Ishikawa (cell line): ENCODE measurements around the gene DUSP15.

Experiments used
- CEBPB ChIP-seq: IDR thresholded peaks from 2 replicates; pipeline ENCODE4 v1.6.1; 2012
- CREB1 ChIP-seq: IDR thresholded peaks from 2 replicates; pipeline ENCODE4 v1.6.1; 2012; ENCODE audit warnings: low read depth
- EGR1 ChIP-seq: IDR thresholded peaks from 2 replicates; pipeline ENCODE4 v1.6.1; 2012
- EP300 ChIP-seq: IDR thresholded peaks from 2 replicates; pipeline ENCODE4 v1.6.1; 2012; ENCODE audit warnings: borderline replicate concordance
- FOXM1 ChIP-seq: IDR thresholded peaks from 2 replicates; pipeline ENCODE4 v1.6.1; 2012; ENCODE audit warnings: low read depth, borderline replicate concordance
- NFIC ChIP-seq: IDR thresholded peaks from 2 replicates; pipeline ENCODE4 v1.6.1; 2012
- RAD21 ChIP-seq: IDR thresholded peaks from 2 replicates; pipeline ENCODE4 v1.6.1; 2012; ENCODE audit warnings: low read depth
- TAF1 ChIP-seq: IDR thresholded peaks from 2 replicates; pipeline ENCODE4 v1.6.1; 2012; ENCODE audit warnings: low read depth, mild to moderate bottlenecking
- TCF12 ChIP-seq: IDR thresholded peaks from 2 replicates; pipeline ENCODE4 v1.6.1; 2012; ENCODE audit warnings: low read depth
- TEAD4 ChIP-seq: IDR thresholded peaks from 2 replicates; pipeline ENCODE4 v1.6.1; 2012
- YY1 ChIP-seq: IDR thresholded peaks from 2 replicates; pipeline ENCODE4 v1.6.1; 2012; ENCODE audit warnings: low read depth
- ZBTB7A ChIP-seq: IDR thresholded peaks from 2 replicates; pipeline ENCODE4 v1.6.1; 2012; ENCODE audit warnings: low read depth
- TF ChIP-seq, protein P1 (sequence below): IDR thresholded peaks from 2 replicates; pipeline ENCODE4 v1.6.1; 2012; ENCODE audit warnings: low read depth, mild to moderate bottlenecking
- TF ChIP-seq, protein P2 (sequence below): IDR thresholded peaks from 2 replicates; pipeline ENCODE4 v1.6.1; 2012
- TF ChIP-seq, protein P3 (sequence below): IDR thresholded peaks from 2 replicates; pipeline ENCODE4 v1.6.1; 2012

DUSP15 gene

DNA sequence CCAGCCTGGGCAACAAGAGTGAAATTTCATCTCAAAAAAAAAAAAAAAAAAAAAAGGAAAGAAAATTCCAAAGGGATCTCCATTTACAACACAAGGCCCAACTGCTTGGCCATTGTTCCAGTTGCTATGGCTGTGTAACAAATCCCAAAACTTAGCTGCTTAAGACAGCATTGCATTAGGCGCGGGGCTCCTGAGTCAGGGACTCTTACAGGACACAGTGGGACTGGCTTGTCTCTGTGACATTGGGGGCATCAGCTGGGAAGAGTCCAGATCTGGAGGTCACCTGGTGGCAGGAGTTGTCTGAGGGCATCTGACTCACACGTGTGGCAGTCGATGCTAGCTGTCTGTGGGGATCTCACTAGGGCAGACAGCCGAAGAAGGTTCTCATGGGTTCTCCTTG lies 35.7 kb upstream of the DUSP15 start:
- TF ChIP-seq, protein P1, sequence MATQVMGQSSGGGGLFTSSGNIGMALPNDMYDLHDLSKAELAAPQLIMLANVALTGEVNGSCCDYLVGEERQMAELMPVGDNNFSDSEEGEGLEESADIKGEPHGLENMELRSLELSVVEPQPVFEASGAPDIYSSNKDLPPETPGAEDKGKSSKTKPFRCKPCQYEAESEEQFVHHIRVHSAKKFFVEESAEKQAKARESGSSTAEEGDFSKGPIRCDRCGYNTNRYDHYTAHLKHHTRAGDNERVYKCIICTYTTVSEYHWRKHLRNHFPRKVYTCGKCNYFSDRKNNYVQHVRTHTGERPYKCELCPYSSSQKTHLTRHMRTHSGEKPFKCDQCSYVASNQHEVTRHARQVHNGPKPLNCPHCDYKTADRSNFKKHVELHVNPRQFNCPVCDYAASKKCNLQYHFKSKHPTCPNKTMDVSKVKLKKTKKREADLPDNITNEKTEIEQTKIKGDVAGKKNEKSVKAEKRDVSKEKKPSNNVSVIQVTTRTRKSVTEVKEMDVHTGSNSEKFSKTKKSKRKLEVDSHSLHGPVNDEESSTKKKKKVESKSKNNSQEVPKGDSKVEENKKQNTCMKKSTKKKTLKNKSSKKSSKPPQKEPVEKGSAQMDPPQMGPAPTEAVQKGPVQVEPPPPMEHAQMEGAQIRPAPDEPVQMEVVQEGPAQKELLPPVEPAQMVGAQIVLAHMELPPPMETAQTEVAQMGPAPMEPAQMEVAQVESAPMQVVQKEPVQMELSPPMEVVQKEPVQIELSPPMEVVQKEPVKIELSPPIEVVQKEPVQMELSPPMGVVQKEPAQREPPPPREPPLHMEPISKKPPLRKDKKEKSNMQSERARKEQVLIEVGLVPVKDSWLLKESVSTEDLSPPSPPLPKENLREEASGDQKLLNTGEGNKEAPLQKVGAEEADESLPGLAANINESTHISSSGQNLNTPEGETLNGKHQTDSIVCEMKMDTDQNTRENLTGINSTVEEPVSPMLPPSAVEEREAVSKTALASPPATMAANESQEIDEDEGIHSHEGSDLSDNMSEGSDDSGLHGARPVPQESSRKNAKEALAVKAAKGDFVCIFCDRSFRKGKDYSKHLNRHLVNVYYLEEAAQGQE, result no peak

DNA sequence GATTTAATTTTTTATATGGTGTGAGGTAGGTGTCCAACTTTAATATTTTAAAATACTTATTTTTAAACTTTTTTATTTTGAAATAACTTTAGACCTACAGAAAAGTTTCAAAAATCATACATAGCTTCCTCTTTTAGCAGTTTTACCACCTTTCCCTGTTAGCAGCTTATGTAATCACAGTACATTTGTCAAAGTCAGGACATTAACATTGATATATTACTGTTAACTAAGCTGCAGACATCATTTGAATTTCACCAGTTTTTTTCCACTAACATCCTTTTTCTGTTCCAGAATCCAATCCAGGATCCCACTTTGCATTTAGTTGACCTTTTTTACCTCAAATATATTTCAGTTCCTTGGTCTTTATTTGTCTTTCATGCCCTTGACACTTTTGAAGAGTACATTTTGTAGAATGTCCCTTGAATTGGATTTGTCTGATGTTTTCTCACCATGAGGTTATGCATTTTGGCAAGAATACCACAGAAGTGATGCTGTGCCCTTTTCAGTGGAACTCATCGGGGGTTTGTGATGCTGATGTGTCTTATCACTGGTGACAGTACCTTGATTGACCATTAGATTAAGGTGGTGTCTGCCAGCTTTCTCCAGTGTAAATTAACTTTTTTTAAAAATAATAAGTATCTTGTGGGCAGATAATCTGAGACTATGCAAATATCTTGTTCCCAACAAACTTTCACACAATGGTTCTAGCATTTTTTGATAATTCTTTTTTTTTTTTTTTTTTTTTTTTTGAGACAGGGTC lies 33.5 kb upstream of the DUSP15 start:
- TF ChIP-seq FOXM1, result no peak
- no peak for TF ChIP-seq TCF12
- no peak for TF ChIP-seq NFIC
- TF ChIP-seq, protein P2, sequence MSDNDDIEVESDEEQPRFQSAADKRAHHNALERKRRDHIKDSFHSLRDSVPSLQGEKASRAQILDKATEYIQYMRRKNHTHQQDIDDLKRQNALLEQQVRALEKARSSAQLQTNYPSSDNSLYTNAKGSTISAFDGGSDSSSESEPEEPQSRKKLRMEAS, result no peak
- no peak for TF ChIP-seq EGR1
- TF ChIP-seq TEAD4, result no peak
- TF ChIP-seq, protein P1, result no peak
- no peak for TF ChIP-seq CEBPB

DNA sequence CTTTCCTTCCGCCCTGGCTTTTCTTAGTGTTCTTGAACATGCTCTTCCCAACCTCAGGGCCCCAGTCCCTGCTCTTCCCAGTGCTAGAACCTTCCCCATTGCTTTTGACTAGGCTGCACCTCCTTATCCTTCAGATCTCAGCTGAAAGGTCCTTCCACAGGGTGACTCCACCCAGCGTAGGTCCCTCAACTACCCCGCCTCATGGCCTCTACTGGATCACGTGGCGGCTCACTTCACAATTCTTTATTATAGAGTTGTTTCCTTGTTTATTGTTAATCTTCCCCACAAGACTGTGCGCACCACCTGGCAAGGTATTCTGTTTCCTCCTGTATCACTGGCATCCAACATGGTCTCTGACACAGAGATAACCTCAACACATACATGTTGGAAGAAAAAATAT lies 31.3 kb upstream of the DUSP15 start:
- TF ChIP-seq TEAD4 (no peak), YY1 (no peak), EGR1 (no peak), NFIC (no peak), FOXM1 (no peak), ZBTB7A (no peak), TCF12 (no peak), CREB1 (no peak), TAF1 (no peak), RAD21 (no peak), CEBPB (no peak), EP300 (no peak)
- TF ChIP-seq, protein P1, result no peak
- TF ChIP-seq, protein P3, sequence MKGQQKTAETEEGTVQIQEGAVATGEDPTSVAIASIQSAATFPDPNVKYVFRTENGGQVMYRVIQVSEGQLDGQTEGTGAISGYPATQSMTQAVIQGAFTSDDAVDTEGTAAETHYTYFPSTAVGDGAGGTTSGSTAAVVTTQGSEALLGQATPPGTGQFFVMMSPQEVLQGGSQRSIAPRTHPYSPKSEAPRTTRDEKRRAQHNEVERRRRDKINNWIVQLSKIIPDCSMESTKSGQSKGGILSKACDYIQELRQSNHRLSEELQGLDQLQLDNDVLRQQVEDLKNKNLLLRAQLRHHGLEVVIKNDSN, result no peak
- TF ChIP-seq, protein P2, result no peak

DNA sequence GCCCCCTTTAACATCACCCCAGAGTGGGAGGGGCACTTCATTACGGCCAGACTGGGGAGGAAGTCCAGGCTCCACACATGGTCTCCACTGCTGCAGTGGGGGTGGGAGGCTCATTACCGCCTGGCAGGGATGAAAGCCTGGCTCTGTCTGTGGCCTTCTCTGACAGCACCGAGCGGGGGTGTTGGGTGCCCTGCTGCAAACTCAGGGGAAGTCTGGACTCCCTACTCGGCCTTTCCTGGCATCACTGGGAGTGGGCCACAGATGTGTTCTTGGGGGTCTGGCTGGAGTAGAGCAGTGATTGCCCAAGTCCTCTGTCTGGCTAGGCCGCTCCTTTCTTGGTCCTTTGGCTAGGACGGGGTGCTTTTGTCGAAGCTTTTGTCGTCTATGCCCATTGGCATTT lies 27.2 kb upstream of the DUSP15 start:
- TF ChIP-seq EGR1 (no peak), ZBTB7A (no peak), NFIC (no peak), TCF12 (no peak), CREB1 (no peak), FOXM1 (no peak), TEAD4 (no peak), TAF1 (no peak), RAD21 (no peak), CEBPB (no peak), YY1 (no peak), EP300 (no peak)
- TF ChIP-seq, protein P3, result no peak
- TF ChIP-seq, protein P1, result no peak
- TF ChIP-seq, protein P2, result no peak
